HG03196 (cell line): Measurements from ENCODE around the gene FAT2.
A peak's percentile ranks its signal among the peaks of the same experiment; 100 is the strongest.
"Not testable (repeated sequence)": the region's sequence is repeated elsewhere in the genome, so short reads cannot be mapped to it uniquely, and the experiment has no call there.

Experiments used
- ATAC-seq: cut with Tn5 transposase; IDR thresholded peaks from one replicate; pipeline ENCODE4 v1.9.1; 2021; ENCODE audit not compliant: unreplicated experiment

The FAT2 gene

DNA sequence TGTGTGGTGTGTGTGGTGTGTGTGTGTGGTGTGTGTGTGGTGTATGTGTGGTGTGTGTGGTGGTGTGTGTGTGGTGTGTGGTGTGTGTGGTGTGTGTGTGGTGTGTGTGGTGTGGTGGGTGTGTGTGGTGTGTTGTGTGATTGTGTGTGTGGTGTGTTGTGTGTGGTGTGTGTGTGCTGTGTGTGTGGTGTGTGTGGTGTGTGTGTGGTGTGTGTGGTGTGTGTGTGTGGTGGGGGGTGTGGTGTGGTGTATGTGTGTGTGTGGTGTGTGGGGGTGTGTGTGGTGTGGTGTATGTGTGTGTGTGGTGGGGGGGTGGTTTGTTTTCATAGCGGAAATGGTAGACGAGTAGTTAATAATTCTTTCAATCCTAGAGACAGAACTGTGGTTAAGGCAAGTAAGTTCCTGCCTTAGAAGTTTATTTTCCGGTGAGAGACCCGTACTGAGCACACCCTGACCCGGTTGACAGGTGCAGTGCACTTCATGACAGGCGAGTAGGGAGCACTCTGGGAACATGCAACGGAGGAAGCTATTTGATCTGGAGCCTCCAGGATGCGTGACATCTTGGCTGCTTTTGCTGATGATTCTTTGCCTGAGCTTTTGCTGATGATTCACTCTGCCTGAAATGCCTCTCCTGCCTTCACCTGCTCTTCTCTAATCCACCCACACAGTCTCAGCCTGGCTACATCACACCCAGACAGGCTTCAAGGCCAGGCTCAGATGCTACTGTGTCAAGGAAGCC lies 21.7 kb upstream of the FAT2 start:
- peak; percentile 87 for ATAC-seq

DNA sequence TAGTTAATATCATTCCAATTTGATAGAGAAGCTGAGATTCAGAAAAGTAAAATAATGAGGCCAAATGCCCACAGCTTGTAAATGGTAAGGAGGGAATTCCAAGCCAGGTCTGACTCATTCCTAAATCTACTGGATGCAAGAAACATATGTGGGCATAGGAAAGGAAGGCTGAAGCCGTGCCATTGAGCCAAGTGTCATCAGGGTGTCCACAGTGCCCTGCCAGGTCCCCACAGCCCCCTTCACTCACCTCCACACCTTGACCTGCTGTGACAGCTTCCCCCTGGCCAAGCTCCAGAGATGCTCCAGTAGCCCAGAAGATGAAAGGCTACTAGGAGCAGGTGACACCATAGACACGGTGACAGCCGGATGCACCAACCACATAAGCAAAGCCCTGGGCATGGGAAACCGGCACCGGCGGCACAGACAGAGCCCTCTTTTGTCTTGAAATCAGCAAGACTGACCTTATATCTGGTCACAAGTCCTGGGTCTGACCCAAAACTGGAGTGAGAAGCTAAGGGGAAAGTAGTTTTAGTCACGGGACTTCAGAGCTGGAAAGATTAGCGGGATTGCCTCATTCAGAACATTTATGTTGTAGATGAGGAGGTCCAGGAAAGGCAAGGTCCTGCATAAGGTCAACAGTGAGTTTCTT lies 20.1 kb upstream of the FAT2 start:
- ATAC-seq: no peak

DNA sequence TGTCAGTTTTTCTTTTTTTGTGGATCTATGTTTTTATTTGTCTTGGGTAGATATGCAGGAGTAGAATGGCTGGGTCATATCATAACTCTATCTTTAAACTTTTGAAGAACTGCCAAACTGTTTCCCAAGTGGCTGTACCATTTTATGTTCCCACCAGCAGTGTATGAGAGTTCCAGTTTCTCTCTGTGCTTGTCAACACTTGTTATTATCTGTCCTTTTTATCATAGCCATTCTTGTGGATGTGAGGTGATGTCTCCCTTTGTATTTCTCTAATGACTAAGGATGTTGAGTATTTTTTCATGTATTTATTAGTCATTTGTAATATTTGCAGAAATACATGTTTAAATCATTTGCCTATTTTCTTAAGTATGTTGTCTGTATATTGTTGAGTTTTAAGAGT lies 17.4 kb upstream of the FAT2 start:
- no peak for ATAC-seq

DNA sequence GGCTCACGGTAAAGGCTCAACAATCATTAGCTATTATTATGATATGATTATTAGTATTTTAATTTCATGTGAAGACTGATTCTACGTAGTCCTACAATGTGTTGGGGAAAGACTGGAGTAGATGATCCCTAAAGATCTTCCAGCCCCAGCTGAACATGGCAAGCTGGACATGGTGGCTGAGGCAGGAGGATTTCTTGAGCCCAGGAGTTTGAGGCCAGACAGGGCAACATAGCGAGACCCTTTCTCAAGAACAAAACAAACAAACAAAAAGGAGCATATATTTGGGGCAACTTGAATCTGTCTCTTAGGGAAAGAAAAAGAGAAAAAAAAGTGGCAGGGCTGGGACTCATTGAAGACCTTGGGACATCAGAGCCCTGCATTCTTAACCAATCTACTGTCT lies 16.2 kb upstream of the FAT2 start:
- no peak for ATAC-seq

DNA sequence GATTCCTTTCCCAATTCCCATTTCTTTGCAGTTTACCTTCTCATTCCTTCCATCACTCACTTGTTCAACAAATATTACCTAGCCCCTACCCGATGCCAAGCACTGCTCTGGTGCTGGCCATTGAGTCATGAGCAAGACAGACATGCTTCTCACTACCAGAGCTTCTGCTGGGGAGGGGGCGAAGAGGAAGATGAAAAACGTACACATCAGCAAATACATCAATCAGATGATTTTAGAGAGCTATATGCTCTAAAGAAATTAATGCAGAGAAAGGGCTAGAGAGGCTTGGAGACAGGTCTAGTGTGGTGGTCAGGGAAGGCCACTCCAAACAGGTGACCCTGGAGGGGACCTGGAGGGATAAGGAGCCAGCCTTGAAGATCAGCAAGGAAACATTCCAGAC lies 14.4 kb upstream of the FAT2 start:
- ATAC-seq: no peak

DNA sequence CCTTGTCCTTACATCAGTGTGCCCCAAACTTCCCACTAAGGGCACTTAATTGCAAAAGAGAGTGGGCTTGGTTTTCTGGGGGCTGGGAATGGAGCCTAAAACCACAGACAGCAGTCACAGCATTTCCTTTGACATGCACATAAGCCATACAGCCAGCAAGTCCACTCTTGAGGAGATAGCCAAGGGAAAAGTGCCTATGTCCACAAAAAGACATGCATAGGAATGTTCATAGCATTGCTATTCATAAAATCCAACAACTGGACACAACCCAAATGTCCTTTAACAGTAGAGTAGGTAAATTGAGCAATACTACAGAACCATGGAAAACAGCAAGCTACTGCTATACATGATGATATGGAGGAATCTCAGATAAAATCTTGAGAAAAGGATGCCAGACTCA lies 11.7 kb upstream of the FAT2 start:
- ATAC-seq: no peak

DNA sequence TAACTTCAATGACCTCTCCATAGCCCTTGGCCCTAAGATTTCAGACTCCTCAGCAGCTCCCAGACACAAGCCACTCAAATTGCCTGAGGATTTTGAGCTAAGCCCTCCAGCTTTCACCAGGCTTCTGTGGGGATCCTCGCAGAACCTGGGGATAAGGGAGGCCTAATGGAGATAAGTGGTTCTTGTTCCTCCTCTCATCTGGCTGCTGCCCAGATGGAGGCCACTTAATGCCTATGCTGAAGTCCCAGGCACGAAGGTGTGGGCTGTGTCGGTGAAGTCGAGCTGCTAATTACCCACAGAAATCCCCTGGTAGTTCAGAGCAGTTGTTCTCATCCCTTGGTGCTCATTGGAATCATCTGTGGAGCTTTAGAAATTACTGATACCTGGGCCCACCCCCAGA lies 10.3 kb upstream of the FAT2 start:
- no peak for ATAC-seq

DNA sequence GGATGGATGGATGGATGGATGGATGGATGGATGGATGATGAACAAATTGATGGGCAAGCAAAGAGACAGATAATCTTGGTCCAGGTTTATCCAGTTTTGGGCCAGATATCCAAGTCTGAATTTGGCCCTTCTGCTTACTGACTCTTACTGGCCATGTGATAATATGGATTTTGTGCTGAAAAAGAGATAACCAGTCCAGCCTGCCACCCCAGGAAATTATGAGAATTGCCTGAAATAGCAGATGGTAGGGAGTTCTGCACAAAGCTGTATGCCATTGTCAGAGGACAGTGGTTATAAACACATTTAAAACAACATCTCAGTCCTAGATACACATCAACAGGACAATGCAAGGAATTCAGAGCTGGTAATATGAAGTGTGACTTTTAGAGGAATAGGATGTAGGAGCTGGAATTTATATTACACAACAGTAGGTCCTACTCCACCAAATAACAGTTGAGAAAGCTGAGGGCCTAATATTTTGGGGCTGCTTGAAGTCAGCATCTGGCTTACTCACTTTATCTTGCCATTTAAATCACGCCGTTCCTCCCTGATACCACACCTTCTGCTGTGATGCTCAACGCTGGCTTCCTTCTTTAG lies 9.0 kb upstream of the FAT2 start:
- no peak for ATAC-seq

DNA sequence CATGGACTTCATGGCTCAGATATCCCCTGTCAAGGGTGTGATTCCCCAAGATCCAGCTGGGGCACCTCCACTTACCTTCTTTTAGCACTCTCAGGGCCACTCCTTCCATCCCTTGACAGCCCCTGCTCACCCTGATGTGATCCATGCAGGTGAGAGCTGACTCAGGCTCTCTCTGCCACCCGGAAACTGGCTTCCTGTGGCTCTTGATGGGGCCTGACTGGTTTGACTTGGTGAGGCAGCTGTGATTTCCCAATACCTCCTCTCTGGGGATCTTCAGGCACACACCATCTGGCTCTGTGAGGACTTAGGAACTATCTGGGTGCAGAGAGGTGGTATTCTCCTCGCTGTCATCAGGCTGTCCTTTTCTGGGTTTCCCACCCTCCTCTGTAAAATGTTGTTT lies 7.9 kb upstream of the FAT2 start:
- ATAC-seq: no peak

DNA sequence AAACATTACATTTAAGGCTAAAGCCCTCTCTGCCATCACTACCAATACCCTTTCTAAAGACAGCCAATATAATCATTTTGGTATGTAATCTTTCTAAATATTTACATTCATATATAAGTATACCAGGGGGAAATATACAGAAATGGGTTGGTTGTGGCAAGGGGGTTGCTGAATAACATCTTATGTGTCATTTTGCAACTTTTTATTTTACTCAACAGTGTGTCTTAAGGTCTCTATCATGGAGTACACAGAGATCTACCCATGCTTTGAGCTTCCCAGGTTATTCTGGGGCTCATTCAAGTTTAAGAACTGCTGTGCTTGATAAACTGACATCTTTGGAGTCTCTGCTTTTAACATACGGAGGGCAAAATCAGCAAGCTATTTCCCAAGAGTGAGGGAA lies 7.4 kb upstream of the FAT2 start:
- ATAC-seq: no peak

DNA sequence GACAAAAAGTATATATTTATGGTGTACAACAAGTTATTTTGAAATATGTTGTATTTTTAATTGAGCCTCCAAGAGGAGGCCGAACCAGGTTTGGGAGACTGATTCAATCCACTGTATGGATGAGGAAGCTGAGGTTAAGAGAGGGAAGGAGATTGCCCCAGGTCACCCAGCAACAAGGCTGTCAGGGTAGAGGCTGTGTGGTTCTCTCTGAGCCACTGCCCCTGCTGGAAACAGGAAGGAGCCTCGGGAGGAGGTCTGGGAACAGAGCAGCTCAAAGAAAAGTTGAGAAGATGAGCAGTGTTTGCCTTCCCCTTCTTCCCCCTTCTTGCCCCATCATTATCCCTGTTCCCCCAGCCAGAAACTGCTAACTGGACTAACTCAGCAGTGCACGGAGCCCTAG lies 6.6 kb upstream of the FAT2 start:
- no peak for ATAC-seq

DNA sequence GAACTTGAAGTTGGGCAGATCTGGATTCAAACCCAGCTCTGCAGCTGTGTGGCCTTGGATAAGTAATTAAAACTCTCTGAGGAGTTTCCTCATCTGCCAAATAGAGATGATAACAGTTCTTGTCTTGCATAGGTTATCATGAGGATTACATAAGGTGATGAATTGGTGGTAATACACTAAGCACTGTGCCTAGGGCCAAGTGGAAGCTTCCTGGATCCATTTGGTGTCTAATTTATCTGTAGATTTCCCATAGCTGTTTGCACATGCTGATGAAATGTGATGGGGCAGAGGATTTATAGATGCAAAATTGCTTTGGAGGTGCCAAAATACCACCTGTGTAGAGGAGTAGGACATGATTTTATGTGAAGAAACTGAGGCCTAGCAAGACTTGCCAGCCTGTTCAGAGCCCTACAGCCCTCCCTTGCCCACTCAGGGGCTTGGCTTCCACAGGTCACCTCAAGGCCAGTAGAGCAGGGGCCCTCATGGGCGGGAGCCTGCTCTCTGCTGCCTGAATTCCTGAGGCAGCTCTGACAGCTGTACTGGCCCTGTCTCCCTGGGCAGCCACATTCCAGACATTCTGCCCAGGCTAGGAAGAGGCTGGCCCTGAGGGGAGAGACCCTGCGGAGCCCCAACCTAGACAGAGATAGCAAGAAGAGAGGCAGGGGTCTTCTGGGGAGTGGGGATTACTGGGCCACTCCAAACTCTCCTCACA lies 5.9 kb upstream of the FAT2 start:
- ATAC-seq: no peak

DNA sequence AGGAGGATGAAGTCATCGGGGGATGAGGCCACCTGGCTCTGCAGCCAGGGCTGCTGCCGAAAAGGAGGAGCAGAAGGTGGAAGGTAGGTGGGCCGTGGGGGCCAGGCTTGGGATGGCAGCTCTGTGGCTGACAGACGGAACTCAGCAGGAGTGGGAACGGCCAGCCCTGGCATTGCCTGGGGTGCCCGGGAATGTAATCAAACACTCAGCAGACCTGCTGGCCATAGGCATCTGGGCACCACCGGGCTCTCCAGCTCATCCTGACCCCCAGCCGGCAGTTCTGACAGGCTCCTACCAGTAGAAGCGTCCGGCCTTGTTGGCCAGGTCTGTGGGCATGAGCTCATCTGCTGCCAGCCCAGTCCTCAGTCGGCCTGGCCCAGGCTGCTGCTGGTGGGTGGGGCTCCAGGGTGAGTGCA lies 4.3 kb upstream of the FAT2 start:
- ATAC-seq: no peak

DNA sequence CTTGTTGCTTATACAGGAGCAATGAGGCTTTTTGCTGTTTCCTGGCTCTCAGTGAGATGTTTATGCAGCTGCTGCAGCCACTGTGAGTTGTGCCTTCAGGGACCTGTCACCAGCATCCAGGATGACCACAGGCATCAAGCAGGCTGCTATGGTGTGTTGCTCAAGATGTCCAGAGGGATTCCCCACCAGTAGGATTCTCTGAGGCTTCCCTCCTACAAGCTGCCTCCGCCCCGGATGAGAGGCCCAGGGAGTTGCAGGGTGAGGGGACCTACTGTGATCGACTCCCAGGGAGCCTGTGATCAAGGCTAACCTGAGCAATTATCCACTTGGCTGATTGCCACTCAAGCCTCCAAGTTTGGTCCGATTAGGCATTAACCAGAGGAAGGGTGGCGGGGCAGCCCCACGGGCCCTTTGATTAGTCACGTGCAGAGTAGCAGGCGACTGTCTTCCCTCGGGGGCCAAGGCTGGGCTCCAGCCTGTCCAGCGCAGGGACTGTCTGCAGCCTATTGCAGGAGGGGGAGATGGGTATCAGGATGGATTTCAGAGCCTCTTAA lies 1.8 kb upstream of the FAT2 start:
- ATAC-seq: peak; percentile 63

DNA sequence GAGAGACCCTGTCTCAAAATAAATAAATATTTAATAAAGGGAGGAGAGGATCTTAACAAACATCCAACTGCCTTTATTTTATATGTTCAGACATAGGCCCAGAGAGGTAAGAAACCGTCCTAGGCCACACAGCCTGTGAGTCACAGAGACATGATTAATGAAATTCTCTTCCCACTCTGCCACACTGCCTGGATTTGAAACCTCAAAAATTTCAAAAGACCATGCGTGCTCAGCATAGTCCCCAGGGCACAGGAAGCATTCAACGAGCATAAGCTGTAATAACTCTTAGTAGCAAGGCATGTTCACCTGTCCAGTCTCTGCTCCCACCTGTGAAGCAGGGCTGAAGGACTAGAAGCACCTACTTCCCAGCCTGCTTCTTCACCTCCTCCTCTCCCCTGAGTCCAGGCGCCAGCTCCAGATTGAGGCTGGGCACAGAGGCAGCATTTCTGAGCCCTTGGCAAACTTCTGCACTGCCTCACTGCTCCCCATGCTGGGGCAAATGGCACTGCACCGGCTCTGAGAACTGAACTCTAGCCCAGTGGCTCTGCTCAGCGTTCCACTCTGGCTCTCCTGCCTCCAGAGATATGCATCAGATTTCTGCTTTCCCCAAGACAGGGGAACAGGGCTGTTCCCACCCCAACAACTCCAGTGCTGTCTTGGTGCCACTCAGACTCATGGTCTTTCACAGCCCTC lies 1.1 kb downstream of the FAT2 start:
- no peak for ATAC-seq

DNA sequence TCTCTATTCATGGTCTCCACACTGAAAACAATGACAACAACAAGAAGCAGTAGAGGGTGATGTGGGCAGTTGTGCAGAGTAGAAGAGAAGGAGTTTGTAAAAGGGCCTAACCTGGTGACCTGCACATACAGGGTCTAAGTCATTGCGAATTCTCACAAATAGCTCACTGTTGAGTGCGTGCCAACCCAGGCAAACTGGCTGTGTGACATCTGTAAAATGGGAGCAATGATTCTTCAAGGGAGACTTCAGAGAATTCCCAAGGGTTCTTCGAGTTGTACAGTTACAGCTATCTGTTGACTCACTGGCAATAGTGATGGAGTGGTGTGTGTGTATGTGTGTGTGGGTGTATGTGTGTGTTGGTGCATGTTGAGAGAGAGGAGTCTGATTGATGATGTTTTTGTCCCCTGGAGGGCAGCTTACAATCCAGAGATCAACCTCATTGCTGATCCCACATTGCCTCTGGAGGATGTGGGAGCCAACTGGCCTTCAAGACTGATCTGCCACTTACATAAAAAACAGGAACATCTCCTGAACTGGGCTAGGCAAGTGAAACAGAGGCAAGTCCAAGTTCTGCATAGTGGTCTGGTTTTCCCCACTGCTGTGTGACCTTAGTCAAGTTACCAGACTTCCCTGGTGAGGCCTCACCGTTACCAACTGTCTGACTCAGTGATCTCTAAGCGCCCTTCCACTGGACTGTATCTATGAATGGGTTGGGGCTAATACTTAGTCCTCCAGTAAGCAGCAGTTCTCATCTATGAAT lies 3.2 kb downstream of the FAT2 start:
- ATAC-seq: no peak

DNA sequence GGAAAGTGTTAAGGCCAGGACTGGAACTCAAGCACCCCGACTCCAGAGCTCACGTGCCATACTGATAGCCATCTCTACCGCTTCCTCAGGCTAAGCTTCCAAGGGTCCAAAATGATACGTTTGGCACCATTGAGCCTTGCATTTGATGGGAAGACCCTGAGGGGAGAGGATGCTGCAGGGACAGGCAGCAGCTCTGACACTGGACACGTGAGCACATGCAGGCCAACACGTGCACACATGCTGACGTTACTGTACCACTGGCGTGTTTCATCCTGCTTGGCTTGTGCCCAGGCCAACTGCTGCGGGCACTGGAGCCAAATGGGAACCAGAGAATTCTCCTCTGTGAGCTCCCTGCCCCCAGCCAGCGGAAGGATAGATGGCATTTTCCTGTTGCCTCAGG lies 5.2 kb downstream of the FAT2 start:
- no peak for ATAC-seq

DNA sequence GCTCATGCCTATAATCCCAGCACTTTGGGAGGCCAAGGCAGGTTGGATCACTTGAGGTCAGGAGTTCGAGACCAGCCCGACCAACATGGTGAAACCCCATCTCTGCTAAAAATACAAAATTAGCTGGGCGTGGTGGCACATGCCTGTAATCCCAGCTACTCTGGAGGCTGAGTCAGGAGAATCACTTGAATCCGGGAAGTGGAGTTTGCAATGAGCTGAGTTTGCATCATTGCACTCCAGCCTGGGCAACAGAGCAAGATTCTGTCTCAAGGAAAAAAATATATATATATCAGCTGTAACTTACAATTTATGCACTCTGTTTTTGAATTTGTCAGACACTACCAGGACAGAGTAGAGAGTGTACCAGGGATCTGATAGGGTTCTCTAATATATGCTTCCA lies 5.8 kb downstream of the FAT2 start:
- ATAC-seq: not testable (repeated sequence)

DNA sequence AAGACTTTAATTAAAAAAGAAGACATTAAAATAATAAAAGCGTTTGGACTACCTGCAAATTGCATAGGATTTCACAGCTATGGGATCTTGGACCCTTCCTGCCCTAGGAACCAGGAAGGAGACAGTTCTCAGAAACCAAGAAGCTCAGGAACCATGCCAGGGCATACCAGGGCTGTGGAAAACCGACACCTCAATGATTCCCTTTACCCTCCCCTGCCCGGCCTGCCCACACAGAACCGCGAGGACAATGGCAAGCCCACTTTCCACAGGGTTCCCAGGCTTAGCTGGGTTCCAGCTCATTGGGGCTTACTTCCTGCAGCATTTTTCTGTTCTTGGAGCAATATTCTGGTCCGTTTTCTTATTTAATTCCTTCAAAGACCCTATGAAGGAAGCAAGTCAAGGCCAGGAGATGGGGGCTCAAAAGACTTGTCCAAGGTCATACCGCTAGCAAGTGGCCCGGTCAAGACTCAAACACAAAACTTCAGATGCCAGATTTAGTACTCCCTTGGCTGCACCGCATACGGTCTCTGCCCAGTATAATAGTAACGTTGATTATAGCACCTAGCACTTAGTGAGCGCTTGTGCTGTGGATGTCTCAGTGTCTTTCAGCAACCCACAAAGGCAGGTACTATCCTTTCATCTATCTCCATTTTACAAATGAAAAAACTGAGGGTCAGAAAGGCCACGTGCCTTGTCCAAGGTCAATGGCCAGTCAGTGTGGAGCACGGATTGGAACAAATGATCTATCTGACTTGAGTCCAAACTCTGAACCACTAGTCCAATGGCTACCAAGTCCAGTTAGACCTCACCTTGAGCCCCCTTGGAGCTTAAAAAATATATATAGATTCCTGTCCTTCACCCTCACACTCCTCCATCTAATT lies 6.8 kb downstream of the FAT2 start:
- no peak for ATAC-seq
